OCI-LY1 (cell line): Measurements from ENCODE around the gene SLAMF8.

Source experiments
- CTCF ChIP-seq: fragments of 200-600 bp; sonication (generic), shearing (Covaris generic); IDR thresholded peaks from 2 replicates; pipeline ENCODE4 v1.5.1; 2017; ENCODE audit warnings: mild to moderate bottlenecking, antibody characterized with exemption, low read length, moderate library complexity, mixed read lengths
- EZH2 ChIP-seq: fragments of 200-600 bp; sonication (generic), shearing (Covaris generic); IDR thresholded peaks from 2 replicates; pipeline ENCODE4 v1.8.0; 2017; ENCODE audit warnings: borderline replicate concordance, mixed run types, mild to moderate bottlenecking, antibody characterized with exemption, low read length, moderate library complexity, mixed read lengths

GRCh38 chr1:159802111-159802510, 24.6 kb upstream of the SLAMF8 start, which contains the start of gene FCRL6:
- TF ChIP-seq EZH2 (no peak), CTCF (no peak)
